Measurements from ENCODE around the gene MUS81.

DNA sequence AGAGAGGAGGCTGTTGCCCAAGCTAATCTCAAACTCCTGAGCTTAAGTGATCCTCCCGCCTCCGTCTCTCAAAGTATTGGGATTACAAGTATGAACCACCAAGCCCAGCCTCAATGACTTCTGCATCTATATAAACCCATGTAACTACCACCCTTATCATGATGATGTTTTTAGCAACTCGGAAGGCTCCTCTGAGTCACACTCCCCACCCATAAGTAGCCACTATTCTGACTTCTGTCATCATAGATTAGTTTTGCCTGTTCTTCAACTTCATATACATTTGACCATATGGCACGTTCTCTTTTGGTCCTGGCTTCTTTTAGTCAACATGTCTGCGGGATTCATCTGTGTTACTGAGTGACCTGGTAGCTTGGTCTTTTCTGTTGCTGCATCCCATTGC, 46.4 kb downstream of the MUS81 start:
- TF ChIP-seq POLR2AphosphoS5 (IDR thresholded peaks at IDR 0.05; ENCODE audit: insufficient read depth, low read depth, low read length) = no peak
- TF ChIP-seq, protein P1, sequence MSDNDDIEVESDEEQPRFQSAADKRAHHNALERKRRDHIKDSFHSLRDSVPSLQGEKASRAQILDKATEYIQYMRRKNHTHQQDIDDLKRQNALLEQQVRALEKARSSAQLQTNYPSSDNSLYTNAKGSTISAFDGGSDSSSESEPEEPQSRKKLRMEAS (IDR thresholded peaks at IDR 0.05; ENCODE audit: insufficient read depth, insufficient read length) = no peak
- TF ChIP-seq CTCF (IDR thresholded peaks at IDR 0.05; ENCODE audit: extremely low read depth in 1 of 2, insufficient read depth in 1 of 2, low read depth in 1 of 2, low read length in 2 of 2) = no peak
- TF ChIP-seq EZH2 (IDR thresholded peaks at IDR 0.05; ENCODE audit: borderline replicate concordance, low read depth, low read length, severe bottlenecking) = no peak
- TF ChIP-seq JUN (IDR thresholded peaks at IDR 0.05; ENCODE audit: borderline replicate concordance, insufficient read depth, insufficient read length, low read depth) = no peak

Measured in endothelial cell of umbilical vein (primary cell).